ENCODE results near the gene CACNA1A.
"Not testable (repeated sequence)": the region's sequence is repeated elsewhere in the genome, so short reads cannot be mapped to it uniquely, and the experiment has no call there.

The CACNA1A gene

GRCh38 chr19:13427273-13428051, 78.8 kb downstream of the CACNA1A start:
- no peak for DNase-seq (ENCODE audit: low read depth in 2 of 2)

GRCh38 chr19:13425875-13426274, 80.4 kb downstream of the CACNA1A start:
- DNase-seq (ENCODE audit: low read depth in 2 of 2) = not testable (repeated sequence)

GRCh38 chr19:13425151-13425550, 81.1 kb downstream of the CACNA1A start:
- no peak for DNase-seq (ENCODE audit: low read depth in 2 of 2)

GRCh38 chr19:13420780-13421179, 85.5 kb downstream of the CACNA1A start:
- DNase-seq (ENCODE audit: low read depth in 2 of 2) = no peak

GRCh38 chr19:13417054-13417453, 89.2 kb downstream of the CACNA1A start:
- DNase-seq (ENCODE audit: low read depth in 2 of 2) = no peak

GRCh38 chr19:13411899-13412298, 94.4 kb downstream of the CACNA1A start:
- no peak for DNase-seq (ENCODE audit: low read depth in 2 of 2)

GRCh38 chr19:13410946-13411345, 95.3 kb downstream of the CACNA1A start:
- DNase-seq (ENCODE audit: low read depth in 2 of 2) = no peak

- no peak for DNase-seq (ENCODE audit: low read depth in 2 of 2)
Observed at GRCh38 chr19:13408889-13409518, 97.3 kb downstream of the CACNA1A start.

GRCh38 chr19:13404236-13404635, 102.0 kb downstream of the CACNA1A start:
- no peak for DNase-seq (ENCODE audit: low read depth in 2 of 2)

- DNase-seq (ENCODE audit: low read depth in 2 of 2) = no peak
Observed at GRCh38 chr19:13401388-13401787, 104.9 kb downstream of the CACNA1A start.

- DNase-seq (ENCODE audit: low read depth in 2 of 2) = no peak
Observed at GRCh38 chr19:13400296-13400695, 106.0 kb downstream of the CACNA1A start.

GRCh38 chr19:13399746-13400145, 106.5 kb downstream of the CACNA1A start:
- no peak for DNase-seq (ENCODE audit: low read depth in 2 of 2)

- no peak for DNase-seq (ENCODE audit: low read depth in 2 of 2)
Observed at GRCh38 chr19:13398780-13399726, 107.2 kb downstream of the CACNA1A start.

- DNase-seq (ENCODE audit: low read depth in 2 of 2) = no peak
Observed at GRCh38 chr19:13398182-13398581, 108.1 kb downstream of the CACNA1A start.

GRCh38 chr19:13396250-13397080, 109.8 kb downstream of the CACNA1A start:
- no peak for DNase-seq (ENCODE audit: low read depth in 2 of 2)

GRCh38 chr19:13382633-13382938, 123.7 kb downstream of the CACNA1A start:
- no peak for DNase-seq (ENCODE audit: low read depth in 2 of 2)

- no peak for DNase-seq (ENCODE audit: low read depth in 2 of 2)
Observed at GRCh38 chr19:13381827-13382632, 124.2 kb downstream of the CACNA1A start.

GRCh38 chr19:13376537-13376936, 129.7 kb downstream of the CACNA1A start:
- DNase-seq (ENCODE audit: low read depth in 2 of 2) = no peak

GRCh38 chr19:13373599-13373998, 132.7 kb downstream of the CACNA1A start:
- DNase-seq (ENCODE audit: low read depth in 2 of 2) = no peak

- DNase-seq (ENCODE audit: low read depth in 2 of 2) = no peak
Observed at GRCh38 chr19:13370948-13371347, 135.3 kb downstream of the CACNA1A start.

Data from stimulated activated CD8-positive, alpha-beta memory T cell treated with anti-CD3 and anti-CD28 coated beads, Interleukin-15, amount 100 ng/mL, for 4 hours (primary cell).